HFFc6 (cell line): Measurements from ENCODE around the gene MAPK8IP2. TPM values are rescaled to one million over a fixed set of nuclear protein-coding genes. Genes with fewer than 3 reads are reported as not detected.
A peak's percentile ranks its signal among the peaks of the same experiment; 100 is the strongest.

Experiments
- DNase-seq: peaks from one replicate; pipeline ENCODE4 v3.0.0-alpha.2; 2018
- H3K27ac Mint-ChIP-seq: 2 replicates; pipeline ENCODE4 v1.8.0; 2020; ENCODE audit warnings: mild to moderate bottlenecking, mixed read lengths
- H3K27me3 Mint-ChIP-seq: 2 replicates; pipeline ENCODE4 v1.8.0; 2021; ENCODE audit warnings: mild to moderate bottlenecking, moderate library complexity, mixed read lengths; ENCODE audit not compliant: insufficient read depth
- H3K36me3 Mint-ChIP-seq: 2 replicates; pipeline ENCODE4 v1.8.0; 2021; ENCODE audit warnings: low read depth, mixed read lengths
- H3K4me1 Mint-ChIP-seq: 2 replicates; pipeline ENCODE4 v1.8.0; 2020; ENCODE audit warnings: low read depth, mixed read lengths
- H3K4me3 Mint-ChIP-seq: 2 replicates; pipeline ENCODE4 v1.8.0; 2020; ENCODE audit warnings: mild to moderate bottlenecking, moderate library complexity, mixed read lengths
- H3K9me3 Mint-ChIP-seq: 2 replicates; pipeline ENCODE4 v1.8.0; 2020; ENCODE audit warnings: mild to moderate bottlenecking, mixed read lengths
- CTCF ChIP-seq: fragments of 200-600 bp; sonication (generic); IDR thresholded peaks from 2 replicates; pipeline ENCODE4 v1.5.0; 2021; ENCODE audit warnings: antibody characterized with exemption, mild to moderate bottlenecking
- total RNA-seq, 6 experiments: library from RNA; stranded (reverse); fragmentation: NEBNext Ultra II Directional; extraction: Animal tissue kit (Norgen Biotek cat#: 25700); gene quantifications; 2 replicates in 1 of 6; 3 replicates in 5 of 6; pipeline ENCODE4 v1.2.3, GENCODE V29; 2021

The MAPK8IP2 gene
- total RNA-seq, 6 experiments from 2014 or later = 0.14 to 0.25 (median 0.15) TPM

GRCh38 chr22:50584106-50585096 is 16.2 kb upstream of the MAPK8IP2 start:
- Mint-ChIP-seq H3K27me3 (peaks cover 6% of the 10 kb centered on the region; the same call in 1 of the 2 replicates), H3K27ac (no peak overlapping the region), H3K4me3 (peak overlapping the region; percentile 92), H3K36me3 (no peaks in the 10 kb centered on the region), H3K9me3 (no peaks in the 10 kb centered on the region), H3K4me1 (peaks cover 7% of the 10 kb centered on the region)
- no peak for TF ChIP-seq CTCF
- no peak for DNase-seq

GRCh38 chr22:50585238-50585637 is 15.4 kb upstream of the MAPK8IP2 start:
- TF ChIP-seq CTCF = no peak
- H3K36me3 Mint-ChIP-seq = no peaks in the 10 kb centered on the region
- no peak overlapping the region for H3K27ac Mint-ChIP-seq
- peaks cover 10% of the 10 kb centered on the region; the same call in 1 of the 2 replicates for H3K27me3 Mint-ChIP-seq
- H3K4me1 Mint-ChIP-seq = peaks cover 7% of the 10 kb centered on the region
- no peak overlapping the region for H3K4me3 Mint-ChIP-seq
- H3K9me3 Mint-ChIP-seq = no peaks in the 10 kb centered on the region
- no peak for DNase-seq

GRCh38 chr22:50585781-50586180 is 14.8 kb upstream of the MAPK8IP2 start:
- Mint-ChIP-seq H3K4me3 (no peak overlapping the region), H3K36me3 (no peaks in the 10 kb centered on the region), H3K27me3 (peaks cover 10% of the 10 kb centered on the region; the same call in 1 of the 2 replicates), H3K27ac (no peak overlapping the region), H3K9me3 (no peaks in the 10 kb centered on the region), H3K4me1 (peaks cover 7% of the 10 kb centered on the region)
- DNase-seq = no peak
- TF ChIP-seq CTCF = no peak

- no peak for DNase-seq
- H3K27ac Mint-ChIP-seq = no peak overlapping the region
- no peak overlapping the region for H3K4me3 Mint-ChIP-seq
- H3K9me3 Mint-ChIP-seq = no peaks in the 10 kb centered on the region
- no peak for TF ChIP-seq CTCF
- H3K27me3 Mint-ChIP-seq = peaks cover 10% of the 10 kb centered on the region; the same call in 1 of the 2 replicates
- H3K36me3 Mint-ChIP-seq = no peaks in the 10 kb centered on the region
- H3K4me1 Mint-ChIP-seq = peaks cover 7% of the 10 kb centered on the region
Observed at GRCh38 chr22:50586416-50586815, 14.2 kb upstream of the MAPK8IP2 start.

- Mint-ChIP-seq H3K9me3 (no peaks in the 10 kb centered on the region), H3K27ac (no peak overlapping the region), H3K4me1 (peaks cover 7% of the 10 kb centered on the region), H3K36me3 (no peaks in the 10 kb centered on the region), H3K27me3 (peaks cover 10% of the 10 kb centered on the region), H3K4me3 (no peak overlapping the region)
- DNase-seq = no peak
- no peak for TF ChIP-seq CTCF
Observed at GRCh38 chr22:50587407-50587806, 13.2 kb upstream of the MAPK8IP2 start.
